Fibroblast of skin of right quadriceps (primary cell): ENCODE measurements around the gene STARD10.

Source experiments
- DNase-seq: peaks from one replicate; pipeline ENCODE4 v3.0.0-alpha.2; 2013

Gene STARD10

DNA sequence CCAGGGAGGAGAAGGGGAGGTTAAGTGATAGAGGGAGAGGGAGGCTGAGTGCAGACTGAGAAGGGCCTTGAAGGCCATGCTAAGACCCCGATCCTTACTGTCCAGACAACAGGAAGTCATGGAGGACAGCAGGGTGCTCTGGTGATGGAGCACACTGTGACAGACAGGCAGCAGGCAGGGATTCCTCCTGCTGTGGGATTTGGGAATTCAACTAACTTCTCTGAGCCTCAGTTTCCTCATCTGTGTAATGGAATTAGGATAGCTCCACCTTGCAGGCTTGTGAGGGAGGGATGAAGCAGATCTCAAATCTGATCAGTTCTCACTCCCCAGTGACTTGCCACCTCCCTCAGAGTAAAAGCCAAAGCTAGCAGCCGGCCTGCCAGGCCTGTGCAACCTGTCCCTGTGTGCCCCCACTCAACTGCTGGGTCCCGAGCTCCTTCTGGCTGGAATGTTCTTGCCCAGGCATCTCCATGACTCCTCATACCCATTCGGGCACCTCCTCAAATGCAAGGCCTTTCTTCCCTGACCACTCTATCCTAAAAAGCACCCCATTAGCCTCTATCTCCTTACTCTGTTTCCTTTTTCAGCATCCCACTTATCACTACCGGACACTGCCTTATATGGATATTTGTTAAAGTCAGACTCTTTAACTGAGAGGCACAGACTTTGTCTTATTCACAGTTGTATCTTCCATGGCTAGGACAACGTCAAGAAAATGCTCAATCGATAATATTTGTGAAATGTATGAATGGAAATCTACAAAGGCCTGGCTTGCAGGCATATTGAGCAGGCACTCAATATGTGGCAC is 51.1 kb downstream of the STARD10 start:
- no peak for DNase-seq

DNA sequence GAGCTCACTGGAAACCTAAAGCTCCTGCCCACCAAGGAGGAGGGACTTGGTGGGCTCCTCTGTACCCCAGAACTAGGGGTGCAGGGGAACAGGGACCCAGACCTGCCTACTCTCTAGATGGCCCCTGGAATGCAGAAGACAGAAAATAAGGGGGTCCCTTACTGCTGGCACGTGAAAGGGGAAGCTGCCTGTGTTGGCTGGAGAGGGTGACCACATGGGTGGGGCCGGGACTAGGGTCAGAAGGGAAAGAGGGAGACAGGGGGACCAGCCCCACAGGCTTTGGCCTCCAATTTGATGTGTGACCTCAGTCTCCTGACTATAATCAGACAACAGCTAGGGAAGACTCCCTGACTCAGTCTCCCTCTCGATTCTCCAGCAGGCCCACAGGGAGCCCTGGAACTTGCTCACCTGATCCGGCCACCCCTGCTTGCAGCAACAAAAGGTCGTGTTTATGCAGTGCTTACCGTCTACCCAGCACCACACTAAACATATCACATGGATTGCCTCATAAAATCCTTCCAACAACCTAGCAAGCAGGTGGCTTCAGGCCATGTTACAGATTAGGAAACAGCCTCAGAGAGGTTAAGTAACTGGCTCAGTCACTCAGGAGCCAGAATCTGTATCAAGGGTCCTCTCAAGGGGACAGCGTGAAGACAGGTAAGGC is 51.9 kb downstream of the STARD10 start:
- DNase-seq = no peak

DNA sequence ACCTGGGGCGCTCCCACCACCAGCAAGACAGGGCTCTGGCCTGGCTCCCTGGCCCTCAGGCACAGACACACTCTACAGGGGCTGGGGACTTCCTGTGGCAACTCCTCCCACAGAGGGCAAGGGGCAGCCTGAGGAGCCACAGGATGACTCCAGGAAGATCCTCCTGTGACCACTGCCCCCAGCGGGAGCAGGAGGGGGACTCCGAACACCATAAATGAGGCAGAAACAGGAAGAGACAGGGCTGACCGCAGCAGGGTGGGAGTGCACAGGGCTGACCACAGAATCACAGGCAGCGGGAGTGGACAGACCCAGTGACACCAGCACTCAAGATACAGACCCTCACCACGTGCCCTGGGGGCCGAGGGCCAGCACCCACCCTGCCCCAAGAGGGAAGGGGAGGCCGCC is 52.4 kb downstream of the STARD10 start:
- DNase-seq = no peak

DNA sequence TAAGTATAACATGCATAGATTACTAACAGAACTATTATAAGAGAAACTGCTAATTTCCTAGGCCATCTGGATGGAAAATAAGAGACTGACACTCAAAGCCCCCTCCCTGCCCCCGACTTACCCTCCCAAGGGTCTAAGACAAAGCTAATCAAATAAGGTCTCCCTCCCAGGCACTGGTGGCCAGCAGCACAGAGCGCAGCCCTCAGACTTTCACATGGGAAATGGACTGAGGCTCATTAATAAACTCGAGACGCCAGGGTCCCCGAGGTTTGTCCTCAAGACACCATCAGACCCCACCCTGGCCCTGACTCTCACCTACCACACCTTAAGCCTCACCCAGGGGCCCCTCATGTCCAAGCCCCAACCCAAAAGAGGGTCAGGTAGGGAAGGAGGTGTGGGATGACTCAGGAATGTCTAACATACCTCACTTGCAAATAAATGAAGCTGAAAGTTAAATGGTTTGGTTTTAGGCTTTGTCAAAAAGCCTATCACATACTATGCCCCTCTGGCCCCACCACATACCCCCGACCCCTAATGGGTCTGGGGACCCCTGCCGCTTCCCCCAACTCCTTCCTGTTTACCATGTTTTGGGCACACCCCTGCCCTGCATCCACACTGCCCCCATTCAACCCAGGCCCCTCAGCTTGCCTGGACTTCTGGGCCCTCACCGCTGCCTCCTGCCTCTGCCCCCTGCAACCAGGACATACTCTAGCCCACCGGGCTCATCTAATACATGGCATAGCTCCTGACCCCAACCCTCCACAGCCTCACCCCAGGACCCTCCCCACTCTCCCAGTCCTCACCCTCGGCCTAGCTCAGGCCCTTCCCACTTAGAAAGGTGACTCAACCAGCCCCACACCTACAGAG is 53.1 kb downstream of the STARD10 start:
- DNase-seq = no peak

DNA sequence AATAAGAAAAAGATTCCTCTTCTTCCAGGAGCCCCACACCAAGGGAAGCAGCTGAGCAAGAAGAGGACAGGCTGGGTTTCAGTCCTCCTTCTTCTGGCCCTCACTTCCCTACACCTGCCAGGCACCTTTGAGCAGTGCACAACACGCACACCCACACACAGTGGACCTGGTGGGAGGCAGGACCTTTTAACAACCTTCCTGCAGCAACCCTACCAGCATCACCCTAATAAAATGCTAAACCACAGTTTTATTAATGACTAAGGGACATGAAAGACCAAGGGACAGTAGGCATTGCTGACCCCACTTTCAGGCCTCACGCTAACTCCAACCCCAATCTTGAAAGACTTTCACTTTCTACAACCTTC is 53.8 kb downstream of the STARD10 start:
- no peak for DNase-seq

DNA sequence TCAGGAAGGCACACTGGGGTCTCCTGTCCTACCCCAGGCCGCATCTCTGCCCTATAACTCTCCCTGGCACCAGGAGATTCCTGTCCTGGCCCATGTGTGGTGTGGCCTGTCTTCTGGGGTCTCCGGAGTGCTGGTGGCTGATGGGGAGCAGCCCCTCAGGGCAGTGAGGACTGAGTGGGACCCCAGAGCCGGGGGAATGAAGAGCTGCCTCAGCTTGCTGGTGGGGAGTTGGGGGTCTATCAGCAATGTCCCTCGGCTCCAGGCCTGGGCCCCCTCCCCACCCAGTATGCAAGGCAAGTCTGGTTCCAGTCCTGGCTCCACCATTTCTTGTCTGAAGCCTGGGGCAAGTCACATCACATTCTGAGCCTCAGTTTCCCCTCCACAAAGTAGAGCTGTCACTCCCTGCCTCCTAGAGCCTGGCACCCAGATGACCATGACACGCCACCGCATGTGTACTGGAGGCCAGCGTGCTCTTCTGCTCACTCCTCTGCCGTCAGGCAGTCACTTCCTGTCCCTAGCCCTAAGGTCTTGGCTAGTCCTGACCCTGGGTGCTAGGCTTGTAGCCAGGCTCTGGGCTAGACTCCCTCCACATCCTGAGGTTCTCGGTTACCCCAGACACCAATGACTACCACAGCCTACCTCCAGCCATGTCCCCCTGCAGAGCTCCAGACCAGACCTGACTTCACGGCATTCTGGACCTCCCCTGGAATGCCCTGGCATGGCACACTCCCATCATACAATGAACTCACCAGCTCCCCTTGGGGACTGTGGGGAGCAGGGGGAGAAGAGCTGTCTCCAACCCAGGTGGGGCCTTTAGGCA is 54.4 kb downstream of the STARD10 start:
- DNase-seq = no peak

DNA sequence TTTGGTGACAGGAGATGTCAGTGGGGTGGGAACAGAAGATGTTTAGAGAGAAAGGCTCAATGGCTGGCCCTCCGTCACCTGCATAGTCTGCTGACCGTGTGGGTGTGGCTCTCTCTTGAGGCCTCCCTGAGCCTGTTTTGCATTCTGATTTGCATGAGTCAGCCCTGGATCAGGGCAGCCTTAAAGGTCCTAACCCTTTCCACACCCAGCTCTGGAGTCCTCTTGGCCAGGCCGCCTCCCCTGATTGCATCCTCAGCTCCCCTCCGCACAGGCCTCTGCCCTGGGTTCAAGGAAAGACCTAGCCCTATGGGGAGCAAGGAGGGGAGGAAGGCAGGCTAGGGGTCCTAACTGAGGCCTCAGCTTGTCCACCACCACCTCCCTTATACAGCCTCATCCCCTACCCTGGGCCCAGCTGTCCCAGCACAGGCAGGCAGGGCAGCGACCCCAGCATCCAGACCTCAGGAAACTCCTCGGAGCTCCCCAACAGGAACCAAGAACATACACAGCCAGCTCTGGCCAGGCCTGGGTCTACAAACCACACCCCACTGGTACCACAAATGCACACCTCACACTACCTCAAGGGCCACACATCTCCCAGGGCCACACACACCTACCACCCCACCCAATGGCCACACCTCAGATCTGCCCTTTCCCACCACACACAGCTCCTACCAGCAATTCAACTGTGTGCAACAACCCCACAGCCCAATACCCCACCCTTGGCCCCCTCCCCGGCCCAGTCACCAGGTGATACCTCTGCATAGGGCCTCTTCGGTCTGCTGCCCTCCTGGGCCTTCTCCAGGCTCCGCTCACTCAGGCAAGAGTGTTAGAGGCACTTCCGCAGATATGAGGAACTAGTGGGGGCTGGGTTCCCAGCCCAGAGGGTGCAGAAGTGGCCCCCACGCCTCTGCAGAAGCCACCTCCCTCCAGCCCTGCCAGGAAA is 55.4 kb downstream of the STARD10 start:
- DNase-seq = peak; percentile 27

DNA sequence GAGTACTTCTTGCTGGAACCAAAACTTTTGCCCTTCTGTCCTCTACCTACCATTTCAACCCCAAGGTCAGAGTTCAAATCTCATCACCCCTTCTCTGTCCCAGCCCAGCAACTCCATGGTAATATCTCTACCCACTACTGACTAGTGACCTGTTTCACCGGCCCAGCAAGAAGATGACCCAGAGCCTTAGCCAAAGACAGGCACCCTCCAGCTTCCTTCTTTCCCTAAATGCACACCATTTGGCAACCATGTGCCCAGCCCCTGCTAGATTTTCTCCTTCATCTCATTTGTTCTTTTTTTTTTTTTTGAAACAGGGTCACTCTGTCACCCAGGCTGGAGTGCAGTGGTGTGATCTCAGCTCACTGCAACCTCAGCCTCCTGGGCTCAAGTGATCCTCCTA is 56.5 kb downstream of the STARD10 start:
- DNase-seq = no peak

DNA sequence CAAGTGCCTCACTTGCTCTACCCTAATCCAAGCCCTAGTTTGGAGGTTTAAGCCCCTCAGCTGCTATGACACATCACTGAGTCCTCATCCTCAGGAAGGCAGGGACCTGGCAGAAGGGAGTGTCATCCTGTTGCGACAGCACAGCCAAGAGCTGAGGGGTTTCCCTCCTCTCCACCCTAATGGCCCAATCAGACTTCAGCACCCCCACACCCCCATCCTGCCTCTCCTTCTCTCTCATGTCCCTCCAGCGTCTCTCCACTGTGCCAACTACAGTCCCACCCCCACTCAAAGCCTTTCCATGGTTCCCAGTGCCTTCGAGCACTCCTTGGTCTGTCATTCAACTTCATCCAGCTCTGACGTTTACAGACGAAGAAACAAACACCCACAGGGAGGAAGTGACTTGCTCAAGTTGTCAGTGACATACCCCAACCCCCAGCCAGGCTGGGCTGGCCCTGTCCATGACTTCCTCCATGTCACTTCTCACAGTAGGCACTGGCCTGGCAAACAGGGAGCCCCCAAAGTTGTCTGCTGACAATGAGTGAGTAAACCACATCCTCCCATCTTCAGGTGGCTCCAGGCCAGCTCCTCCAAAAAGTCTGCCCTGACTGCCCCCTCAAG is 57.3 kb downstream of the STARD10 start:
- DNase-seq = peak; percentile 66

DNA sequence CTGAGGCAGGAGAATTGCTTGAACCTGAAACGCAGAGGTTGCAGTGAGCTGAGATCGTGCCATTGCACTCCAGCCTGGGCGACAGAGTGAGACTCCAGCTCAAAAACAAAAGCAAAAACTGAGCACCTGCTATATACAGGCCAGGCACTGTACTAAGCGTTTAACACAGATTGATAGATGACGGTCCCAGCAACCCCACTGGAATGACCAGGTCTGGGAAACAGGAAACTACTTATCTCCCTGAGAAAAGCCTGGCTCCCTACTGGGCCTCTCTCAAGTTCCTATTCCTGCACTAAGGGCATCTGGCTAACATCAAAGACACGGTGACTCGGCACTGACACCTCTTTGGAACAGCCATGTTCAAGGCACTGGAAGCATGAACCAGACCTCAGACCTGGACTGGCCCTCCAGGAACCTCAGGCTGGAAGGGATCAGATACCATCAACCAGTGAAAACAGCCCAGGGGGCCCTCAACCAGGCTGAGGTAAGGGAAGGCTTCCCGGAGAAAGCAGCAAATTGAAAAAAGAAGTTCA is 58.3 kb downstream of the STARD10 start:
- peak; percentile 53 for DNase-seq

DNA sequence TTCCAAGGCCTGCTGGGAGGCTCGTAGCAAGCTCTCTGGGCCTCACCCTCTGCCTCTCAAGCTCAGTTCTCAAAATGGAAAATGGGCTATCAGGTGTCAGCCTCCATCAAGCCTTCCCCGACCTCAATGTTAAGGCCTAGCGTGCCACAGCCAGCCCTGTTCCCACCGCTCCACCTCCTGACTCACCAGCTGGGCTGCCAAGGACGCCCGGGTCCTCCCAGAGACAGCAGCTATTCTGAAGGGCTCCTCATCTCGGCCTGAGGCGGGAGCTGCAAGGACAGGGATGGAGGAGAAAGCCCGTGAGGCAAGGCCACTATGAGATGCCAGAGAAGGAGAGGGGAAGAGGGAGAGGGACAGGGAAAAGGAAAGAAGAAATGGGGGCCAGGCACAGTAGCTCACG is 61.5 kb downstream of the STARD10 start:
- no peak for DNase-seq

DNA sequence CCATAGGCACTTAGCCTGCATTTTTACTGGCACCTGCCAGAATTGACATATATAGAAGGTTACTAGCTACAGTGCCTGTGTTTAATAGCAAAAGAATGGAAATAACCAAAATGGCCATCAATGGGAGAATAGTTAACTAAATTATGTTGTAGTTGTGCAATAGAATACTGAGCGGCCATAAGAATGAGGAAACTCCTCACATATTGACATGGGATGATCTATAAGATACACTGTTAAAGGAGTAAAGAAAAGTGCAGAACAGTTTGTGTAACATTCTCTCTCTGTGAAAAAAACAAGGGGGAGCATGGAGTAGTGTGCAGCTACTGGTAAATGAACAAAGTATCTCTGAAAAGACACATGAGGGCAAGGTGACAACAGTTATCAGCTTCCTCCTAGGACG is 63.1 kb downstream of the STARD10 start:
- no peak for DNase-seq

DNA sequence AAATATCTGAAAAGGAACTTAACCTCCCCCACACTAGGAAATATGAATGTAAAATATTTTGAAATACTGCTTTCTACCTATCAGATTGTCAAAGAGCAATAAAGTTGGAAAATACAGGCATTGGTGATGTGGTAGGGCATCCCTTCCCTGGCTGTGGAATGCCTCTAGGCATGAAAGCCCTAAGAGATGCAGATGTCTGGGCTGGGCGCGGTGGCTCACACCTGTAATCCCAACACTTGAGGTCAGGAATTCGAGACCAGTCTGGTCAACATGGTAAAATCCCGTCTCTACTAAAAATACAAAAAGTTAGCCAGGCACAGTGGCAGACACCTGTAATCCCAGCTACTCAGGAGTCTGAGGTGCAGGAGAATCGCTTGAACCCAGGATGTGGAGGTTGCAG is 63.6 kb downstream of the STARD10 start:
- no peak for DNase-seq

DNA sequence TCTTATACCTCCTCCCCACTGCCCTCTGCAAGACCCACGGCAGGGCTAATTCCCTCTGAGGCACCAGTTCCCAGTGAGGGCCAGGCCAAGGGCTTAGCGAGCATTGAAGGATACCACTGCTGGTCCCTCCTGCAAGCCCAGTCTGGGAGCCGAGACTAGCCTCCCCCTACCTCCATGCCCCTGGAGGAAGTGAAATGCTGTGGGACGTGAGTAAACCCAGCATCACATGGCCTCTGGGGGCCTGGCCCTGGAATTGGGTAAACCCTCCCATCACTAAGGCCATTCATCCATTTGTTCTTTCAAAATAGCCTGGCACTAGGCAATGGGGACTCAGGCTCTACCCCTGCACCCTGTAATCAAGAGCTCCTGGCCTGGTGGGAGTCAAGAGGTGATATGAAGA is 66.3 kb downstream of the STARD10 start:
- DNase-seq = no peak

DNA sequence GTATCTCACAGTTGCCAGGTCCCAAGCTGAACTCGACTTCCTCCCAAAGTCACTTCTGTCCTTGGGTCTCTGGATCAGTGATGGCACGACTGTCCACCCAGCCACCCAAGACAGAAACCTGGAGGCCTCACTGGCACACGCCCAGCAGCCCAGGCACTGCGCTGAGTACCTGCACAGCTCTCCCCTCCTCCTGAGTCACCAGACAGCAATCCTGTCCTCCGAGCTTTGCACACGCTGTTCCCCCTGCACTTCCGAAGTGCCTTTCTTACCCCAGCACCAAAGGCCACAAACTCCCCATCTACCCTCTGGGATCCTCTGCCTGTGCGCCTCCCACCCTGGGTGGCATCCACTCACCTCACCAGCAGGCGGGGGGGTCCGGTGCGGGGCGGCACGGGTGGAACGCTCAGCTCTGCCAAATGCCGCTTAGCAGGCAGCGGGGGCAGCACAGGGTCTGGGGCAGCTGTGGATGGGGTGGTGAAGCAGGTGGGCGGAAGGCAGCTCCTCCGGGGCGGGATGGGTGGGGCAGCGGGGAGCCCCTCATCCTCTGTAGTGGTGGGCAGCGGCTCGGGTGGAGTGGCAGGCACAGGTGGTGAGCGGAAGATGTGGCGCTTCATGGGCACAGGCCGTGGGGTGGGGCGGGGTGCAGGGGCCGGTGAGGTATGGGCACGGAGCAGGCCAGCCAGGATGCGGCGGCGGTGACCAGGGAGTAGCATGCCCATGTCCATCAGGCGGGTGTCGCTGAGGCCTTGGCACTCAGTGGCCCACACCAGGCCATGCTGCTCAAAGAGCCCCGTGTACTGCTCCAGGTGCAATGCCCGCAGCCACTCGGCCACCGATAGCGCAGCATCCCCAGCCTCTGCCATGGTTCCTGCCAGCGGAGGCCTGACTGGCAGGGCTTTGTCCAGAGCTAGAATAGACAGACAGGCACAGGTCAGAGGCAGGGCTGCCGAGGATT is 67.3 kb downstream of the STARD10 start:
- DNase-seq = no peak

DNA sequence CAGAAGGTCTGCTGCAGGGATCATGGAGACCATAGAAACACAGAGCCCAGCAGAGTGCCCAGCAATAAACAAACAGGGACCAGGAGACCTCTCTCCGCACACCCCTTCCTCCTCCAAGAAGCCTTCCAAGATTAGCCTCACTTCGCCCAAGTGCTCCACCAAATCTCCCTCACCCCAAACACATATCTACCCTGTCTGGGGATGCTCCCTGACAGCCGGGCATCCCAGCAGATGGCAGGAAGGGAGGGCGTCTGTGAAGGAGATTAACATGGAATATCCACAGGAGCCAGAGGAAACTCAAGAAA is 68.2 kb downstream of the STARD10 start:
- no peak for DNase-seq

DNA sequence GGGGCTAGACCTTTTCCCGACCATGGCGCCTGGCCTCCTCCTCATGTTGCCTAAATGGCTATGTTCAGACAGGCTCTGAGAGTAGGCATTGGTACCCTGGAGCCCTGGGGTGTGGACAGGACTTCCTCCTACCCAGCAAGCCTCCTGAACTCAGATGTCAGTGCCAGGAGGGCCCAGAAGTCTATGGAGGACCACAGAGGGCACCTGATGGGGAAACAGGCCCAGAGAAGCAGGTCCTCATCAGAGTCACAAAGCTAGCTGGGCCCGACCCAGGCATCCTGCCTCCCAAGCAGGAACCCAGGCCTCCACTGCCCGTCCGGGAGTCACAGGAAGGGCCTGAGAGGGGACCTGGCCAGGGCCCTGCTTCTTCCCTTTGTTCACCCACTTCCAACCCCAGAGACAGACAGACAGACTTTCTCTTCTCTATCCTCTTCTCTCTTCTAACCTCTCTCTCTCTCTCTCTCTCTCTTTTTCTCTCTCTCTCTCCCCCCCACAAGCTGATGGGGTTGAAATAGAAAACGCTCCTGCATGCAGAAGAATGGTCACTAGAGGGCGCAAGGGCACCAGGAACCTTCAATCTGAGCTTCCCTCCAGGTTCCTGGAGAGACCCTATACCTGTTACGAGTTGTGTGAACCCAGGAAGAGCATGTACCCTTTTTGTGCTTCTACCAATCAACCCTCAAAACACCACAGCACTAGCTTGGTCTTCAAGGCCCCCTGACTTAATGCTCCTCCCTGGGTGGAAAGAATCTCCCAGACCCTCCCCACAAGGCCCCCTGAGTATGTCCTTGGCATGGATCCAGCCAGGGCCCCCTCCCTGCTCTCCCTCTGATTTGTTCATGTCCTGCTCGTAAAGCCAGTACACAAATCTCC is 68.8 kb downstream of the STARD10 start:
- peak; percentile 81 for DNase-seq

DNA sequence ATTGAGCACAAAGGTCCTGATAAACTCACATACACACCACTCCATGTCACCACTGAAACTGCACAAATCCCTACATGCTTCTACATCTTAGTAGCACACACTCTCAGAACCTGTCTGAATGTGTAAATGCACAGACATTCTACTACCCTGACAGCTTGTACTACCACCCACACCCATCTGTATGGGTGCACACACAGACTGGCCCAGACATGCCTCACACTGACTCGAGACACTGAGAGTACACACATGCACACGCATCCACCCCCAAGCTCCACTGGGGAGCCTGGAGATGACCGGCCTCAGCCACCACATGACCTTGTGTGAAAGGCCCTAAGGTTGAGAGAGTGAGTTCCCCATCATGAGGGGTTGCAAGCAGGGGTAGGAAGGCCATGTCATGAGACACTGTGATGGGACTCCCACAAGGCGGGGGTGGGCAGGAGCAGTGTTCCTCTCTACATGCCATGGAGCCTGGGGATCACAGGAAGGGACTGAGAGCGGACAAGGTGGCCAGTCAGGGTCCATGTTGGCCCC is 69.8 kb downstream of the STARD10 start:
- DNase-seq = no peak

DNA sequence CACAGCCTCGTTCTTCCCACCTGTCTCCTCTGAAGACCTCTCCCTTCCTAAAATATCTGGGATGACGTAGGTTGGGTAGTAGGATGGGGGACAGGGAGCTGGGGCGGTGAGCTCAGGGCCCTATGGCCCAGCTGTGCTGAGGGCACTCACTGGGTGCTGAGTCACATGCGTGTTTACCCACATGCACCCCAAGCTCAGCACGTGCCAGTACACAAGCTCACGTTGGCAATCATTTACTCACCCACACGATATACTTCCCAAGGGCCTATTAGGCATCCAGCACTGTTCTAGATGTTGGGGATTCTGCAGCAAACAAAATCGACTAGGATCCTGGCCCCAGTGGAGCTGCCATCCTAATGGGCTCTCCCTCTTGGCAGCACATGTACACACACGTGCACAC is 70.3 kb downstream of the STARD10 start:
- DNase-seq = no peak
